ENCODE results near the gene DACT2.

GRCh38 chr6:168349718-168350210 lies 30.2 kb upstream of the DACT2 start:
- no peak for TF ChIP-seq USF2 (IDR thresholded peaks at IDR 0.05; ENCODE audit: borderline replicate concordance, low read depth, low read length)
- no peak for TF ChIP-seq WRNIP1 (IDR thresholded peaks at IDR 0.05; ENCODE audit: borderline replicate concordance, low read depth, low read length)
- no peak for TF ChIP-seq STAT3 (IDR thresholded peaks at IDR 0.05; ENCODE audit: low read depth, low read length)
- no peak for TF ChIP-seq REST (IDR thresholded peaks at IDR 0.05; ENCODE audit: low read depth, low read length)
- no peak for TF ChIP-seq CTCF (IDR thresholded peaks at IDR 0.05 in 2 of 3, conservative IDR thresholded peaks at IDR 0.05 in 1 of 3; ENCODE audit: control insufficient read depth in 2 of 3, extremely low read depth in 1 of 3, insufficient read depth in 1 of 3, low read depth in 3 of 3, low read length in 3 of 3)
- TF ChIP-seq JUND (IDR thresholded peaks at IDR 0.05; ENCODE audit: low read depth, low read length): no peak
- no peak for TF ChIP-seq EZH2 (IDR thresholded peaks at IDR 0.05; ENCODE audit: borderline replicate concordance, control insufficient read depth, low read depth, low read length)
- TF ChIP-seq EGR1 (IDR thresholded peaks at IDR 0.05; ENCODE audit: borderline replicate concordance in 1 of 2, low read depth in 2 of 2, low read length in 2 of 2): no peak
- no peak for TF ChIP-seq BRCA1 (IDR thresholded peaks at IDR 0.05; ENCODE audit: low read depth, low read length)
- TF ChIP-seq ESRRA (IDR thresholded peaks at IDR 0.05; ENCODE audit: low read length): no peak
